GM12891 (cell line): ENCODE results near the gene MEX3B.

Experiments
- POLR2A ChIP-seq: IDR thresholded peaks from 2 replicates; pipeline ENCODE4 v1.6.1; 2011; ENCODE audit warnings: low read depth, low read length, control low read depth
- POLR2AphosphoS5 ChIP-seq: IDR thresholded peaks from 2 replicates; pipeline ENCODE4 v1.6.1; 2011; ENCODE audit warnings: low read depth, low read length, control low read depth
- POU2F2 ChIP-seq: IDR thresholded peaks from 2 replicates; pipeline ENCODE4 v1.6.1; 2011; ENCODE audit warnings: low read depth, mild to moderate bottlenecking, control low read depth, low read length, moderate library complexity
- TAF1 ChIP-seq: IDR thresholded peaks from 2 replicates; pipeline ENCODE4 v1.6.1; 2011; ENCODE audit warnings: low read depth, low read length, control low read depth

DNA sequence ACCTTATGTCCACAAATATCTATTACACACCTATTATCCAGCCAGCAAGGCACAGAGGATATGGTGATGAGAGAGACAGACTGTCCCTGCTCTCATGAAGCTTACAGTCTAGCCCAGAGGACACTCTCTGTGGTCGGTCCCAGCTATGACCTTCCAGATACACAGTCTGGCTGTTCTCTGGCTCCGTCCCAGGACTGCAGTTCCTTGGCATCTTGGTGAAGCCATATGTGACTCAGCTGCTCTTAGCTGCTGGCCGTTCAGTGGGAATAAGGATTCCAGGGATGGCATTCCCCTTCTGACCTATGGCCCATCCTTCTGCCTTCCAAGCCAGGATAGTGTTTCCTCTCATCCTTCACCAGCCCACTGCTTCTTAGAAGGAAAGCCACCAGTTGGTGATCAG is 30.8 kb downstream of the MEX3B start:
- no peak for TF ChIP-seq POU2F2
- no peak for TF ChIP-seq POLR2A
- TF ChIP-seq TAF1: no peak
- no peak for TF ChIP-seq POLR2AphosphoS5
